HEK293T (cell line): ENCODE data around the gene CARD11.

Source experiments
- CTCF ChIA-PET: fragments of 350-600 bp; formaldehyde crosslinking; extraction: SDS; loops from one replicate; lab custom pipeline; 2021; ENCODE audit warnings: antibody characterized with exemption, inconsistent platforms; lab: Yijun Ruan, JAX
- POLR2A ChIA-PET: fragments of 350-600 bp; formaldehyde crosslinking; extraction: SDS; loops from one replicate; lab custom pipeline; 2020; ENCODE audit warnings: antibody characterized with exemption, inconsistent platforms; lab: Yijun Ruan, JAX
- DNase-seq: peaks from one replicate; pipeline ENCODE4 v3.0.0; 2012; ENCODE audit warnings: mixed read lengths; ENCODE audit errors: extremely low spot score
- ARNT ChIP-seq: fragments of 450-650 bp; IDR thresholded peaks from 2 replicates; pipeline ENCODE4 v1.6.1; 2017; ENCODE audit warnings: mild to moderate bottlenecking
- BHLHE40 ChIP-seq: fragments of 450-650 bp; IDR thresholded peaks from 2 replicates; pipeline ENCODE4 v1.6.1; 2016; ENCODE audit warnings: mild to moderate bottlenecking, moderate library complexity, borderline replicate concordance
- CTBP1 ChIP-seq: fragments of 450-650 bp; IDR thresholded peaks from 2 replicates; pipeline ENCODE4 v1.6.1; 2016; ENCODE audit warnings: borderline replicate concordance
- ELF4 ChIP-seq: fragments of 450-650 bp; IDR thresholded peaks from 2 replicates; pipeline ENCODE4 v1.6.1; 2017; ENCODE audit warnings: antibody characterized with exemption
- FOXA1 ChIP-seq: fragments of 450-650 bp; IDR thresholded peaks from 2 replicates; pipeline ENCODE4 v1.6.1; 2016; ENCODE audit warnings: mild to moderate bottlenecking
- FOXK2 ChIP-seq: fragments of 450-650 bp; IDR thresholded peaks from 2 replicates; pipeline ENCODE4 v1.6.1; 2016; ENCODE audit warnings: mild to moderate bottlenecking
- FOXM1 ChIP-seq: fragments of 450-650 bp; IDR thresholded peaks from 2 replicates; pipeline ENCODE4 v1.6.1; 2017; ENCODE audit warnings: mild to moderate bottlenecking, borderline replicate concordance
- HDGF ChIP-seq: fragments of 450-650 bp; IDR thresholded peaks from 2 replicates; pipeline ENCODE4 v1.6.1; 2017; ENCODE audit warnings: antibody characterized with exemption, borderline replicate concordance
- L3MBTL2 ChIP-seq: fragments of 450-650 bp; conservative IDR thresholded peaks from 2 replicates; pipeline ENCODE4 v1.6.1; 2016; ENCODE audit warnings: mild to moderate bottlenecking
- LEF1 ChIP-seq: fragments of 450-650 bp; IDR thresholded peaks from 2 replicates; pipeline ENCODE4 v1.6.1; 2017; ENCODE audit warnings: mild to moderate bottlenecking, borderline replicate concordance
- NFRKB ChIP-seq: fragments of 450-650 bp; IDR thresholded peaks from 2 replicates; pipeline ENCODE4 v1.6.1; 2016; ENCODE audit warnings: mild to moderate bottlenecking, moderate library complexity
- SP1 ChIP-seq: fragments of 450-650 bp; IDR thresholded peaks from 2 replicates; pipeline ENCODE4 v1.6.1; 2017
- SUZ12 ChIP-seq: fragments of 450-650 bp; IDR thresholded peaks from 2 replicates; pipeline ENCODE4 v1.6.1; 2016; ENCODE audit warnings: mild to moderate bottlenecking
- TARDBP ChIP-seq: fragments of 450-650 bp; IDR thresholded peaks from 2 replicates; pipeline ENCODE4 v1.6.1; 2016
- ZNF384 ChIP-seq: fragments of 450-650 bp; IDR thresholded peaks from 2 replicates; pipeline ENCODE4 v1.6.1; 2016
- TF ChIP-seq, protein P1 (sequence below): fragments of 450-650 bp; IDR thresholded peaks from 2 replicates; pipeline ENCODE4 v1.6.1; 2016

The CARD11 gene

DNA sequence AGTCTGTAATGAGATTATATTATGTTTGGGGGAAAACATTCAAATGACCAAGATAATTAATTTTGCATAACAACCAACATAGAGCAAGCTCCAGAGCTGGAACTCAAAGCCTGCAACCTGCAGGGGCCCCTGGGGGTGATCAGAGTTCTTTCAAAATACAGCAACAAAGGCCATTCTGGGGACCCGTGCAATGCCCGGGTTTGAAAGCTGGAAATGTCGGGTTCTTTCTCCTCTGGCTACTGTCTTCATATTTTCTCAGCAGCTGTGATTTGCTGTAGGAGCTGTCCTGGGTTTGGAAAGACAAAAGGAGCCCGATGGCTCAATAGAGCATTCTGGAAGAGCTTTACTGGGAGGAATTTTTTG, 30.8 kb upstream of the CARD11 start:
- no peak for DNase-seq
- POLR2A ChIA-PET = no interaction called here
- CTCF ChIA-PET = no interaction called here
- no peak for TF ChIP-seq TARDBP
- no peak for TF ChIP-seq ZNF384
- no peak for TF ChIP-seq ELF4
- TF ChIP-seq FOXK2 = no peak
- TF ChIP-seq NFRKB = no peak
- no peak for TF ChIP-seq ARNT
- no peak for TF ChIP-seq HDGF
- no peak for TF ChIP-seq FOXA1
- TF ChIP-seq, protein P1, sequence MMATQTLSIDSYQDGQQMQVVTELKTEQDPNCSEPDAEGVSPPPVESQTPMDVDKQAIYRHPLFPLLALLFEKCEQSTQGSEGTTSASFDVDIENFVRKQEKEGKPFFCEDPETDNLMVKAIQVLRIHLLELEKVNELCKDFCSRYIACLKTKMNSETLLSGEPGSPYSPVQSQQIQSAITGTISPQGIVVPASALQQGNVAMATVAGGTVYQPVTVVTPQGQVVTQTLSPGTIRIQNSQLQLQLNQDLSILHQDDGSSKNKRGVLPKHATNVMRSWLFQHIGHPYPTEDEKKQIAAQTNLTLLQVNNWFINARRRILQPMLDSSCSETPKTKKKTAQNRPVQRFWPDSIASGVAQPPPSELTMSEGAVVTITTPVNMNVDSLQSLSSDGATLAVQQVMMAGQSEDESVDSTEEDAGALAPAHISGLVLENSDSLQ = no peak
- TF ChIP-seq FOXM1 = no peak
- no peak for TF ChIP-seq LEF1
- no peak for TF ChIP-seq BHLHE40
- no peak for TF ChIP-seq CTBP1
- TF ChIP-seq L3MBTL2 = no peak
- TF ChIP-seq SUZ12 = no peak
- TF ChIP-seq SP1 = no peak

DNA sequence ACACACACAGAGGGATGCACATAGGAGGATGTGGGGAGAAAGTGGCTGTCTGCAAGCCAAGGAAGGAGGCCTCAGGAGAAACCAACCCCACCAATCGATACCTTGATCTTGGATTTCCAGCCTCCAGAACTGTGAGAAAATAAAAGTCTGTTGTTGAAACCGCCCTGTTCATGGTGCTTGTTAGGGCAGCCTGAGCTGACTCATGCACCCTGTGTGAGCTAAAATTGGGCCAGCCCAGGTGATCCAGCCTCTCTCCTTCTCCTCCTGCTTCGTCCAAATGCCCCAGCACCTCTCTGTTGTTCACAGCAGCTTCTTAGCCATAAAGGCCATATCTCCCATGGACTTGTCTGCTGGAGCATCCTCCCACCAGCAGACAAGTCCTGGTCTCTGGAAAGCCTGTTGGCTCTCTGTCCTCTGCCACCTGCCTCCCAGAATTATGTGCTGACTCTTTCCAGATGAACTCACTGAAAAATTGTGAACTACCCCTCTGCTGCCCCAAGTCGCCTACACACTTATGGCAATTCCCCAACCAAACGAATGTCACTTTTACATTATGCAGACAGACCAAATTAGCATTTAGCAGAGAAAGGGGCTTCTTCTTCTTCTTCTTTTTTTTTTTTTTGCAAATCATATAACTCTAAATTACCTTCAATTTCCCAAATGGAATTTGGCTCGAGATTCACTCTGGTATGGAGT, 30.2 kb upstream of the CARD11 start:
- ChIA-PET CTCF (no interaction called here), POLR2A (no interaction called here)
- DNase-seq = no peak
- no peak for TF ChIP-seq FOXM1
- TF ChIP-seq NFRKB = no peak
- TF ChIP-seq L3MBTL2 = no peak
- TF ChIP-seq FOXA1 = no peak
- TF ChIP-seq CTBP1 = no peak
- TF ChIP-seq TARDBP = no peak
- TF ChIP-seq ARNT = no peak
- TF ChIP-seq BHLHE40 = no peak
- TF ChIP-seq ELF4 = no peak

DNA sequence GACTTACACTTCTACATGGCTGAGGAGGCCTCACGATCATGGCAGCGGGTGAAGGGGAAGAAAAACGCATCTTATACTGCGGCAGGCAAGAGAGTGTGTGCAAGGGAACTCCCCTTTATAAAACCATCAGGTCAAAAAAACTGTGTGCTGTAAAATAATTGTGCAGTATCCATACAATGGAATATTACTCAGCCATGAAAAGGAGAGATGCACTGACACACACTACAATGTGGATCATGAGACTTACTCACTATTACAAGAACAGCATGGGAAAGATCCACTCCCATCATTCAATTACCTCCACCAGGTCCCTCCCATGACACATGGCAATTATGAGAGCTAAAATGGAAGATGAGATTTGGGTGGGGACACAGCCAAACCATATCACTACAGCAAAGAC, 27.2 kb upstream of the CARD11 start:
- CTCF ChIA-PET = no interaction called here
- no peak for DNase-seq
- TF ChIP-seq BHLHE40 (no peak), FOXA1 (no peak), ZNF384 (no peak), NFRKB (no peak), ARNT (no peak), SP1 (no peak), L3MBTL2 (no peak), HDGF (no peak), FOXK2 (no peak), CTBP1 (no peak), LEF1 (no peak), ELF4 (no peak), SUZ12 (no peak), FOXM1 (no peak), TARDBP (no peak)
- TF ChIP-seq, protein P1 = no peak
- POLR2A ChIA-PET = no interaction called here

DNA sequence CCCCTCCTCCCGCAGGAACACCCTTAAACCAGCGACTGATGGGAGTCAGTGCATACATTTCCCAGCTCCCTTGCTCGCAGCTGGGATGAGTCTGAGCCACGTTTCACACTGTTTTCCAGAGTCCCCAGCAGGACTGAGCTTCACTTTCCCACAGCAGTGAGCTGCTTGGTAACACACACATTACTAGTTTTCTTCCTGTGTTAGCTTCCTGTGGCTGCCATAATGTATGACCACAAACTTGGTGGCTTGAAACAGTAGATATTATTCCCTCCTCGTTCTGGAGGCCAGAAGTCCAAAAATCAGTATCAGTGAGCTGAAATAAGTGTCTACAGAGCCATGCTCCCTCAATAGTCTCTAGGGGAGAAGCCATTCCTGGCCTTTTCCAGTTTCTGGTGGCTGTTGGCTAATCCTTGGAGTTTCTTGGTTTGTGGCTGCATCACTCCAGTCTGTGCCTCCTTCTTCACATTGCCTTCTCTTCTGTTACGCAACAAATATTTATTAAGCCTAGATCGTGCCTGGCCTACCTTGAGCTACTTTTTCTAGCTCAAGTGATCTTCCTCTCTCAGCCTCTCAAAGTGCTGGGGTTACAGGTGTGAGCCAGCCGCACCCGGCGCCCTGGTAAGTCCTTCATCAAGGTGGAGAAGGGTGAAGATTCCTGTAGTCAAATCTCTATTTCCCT, 26.2 kb upstream of the CARD11 start:
- no peak for DNase-seq
- CTCF ChIA-PET = no interaction called here
- TF ChIP-seq ZNF384 (no peak), LEF1 (no peak), ARNT (no peak), NFRKB (no peak)
- TF ChIP-seq, protein P1 = no peak
- POLR2A ChIA-PET = no interaction called here

DNA sequence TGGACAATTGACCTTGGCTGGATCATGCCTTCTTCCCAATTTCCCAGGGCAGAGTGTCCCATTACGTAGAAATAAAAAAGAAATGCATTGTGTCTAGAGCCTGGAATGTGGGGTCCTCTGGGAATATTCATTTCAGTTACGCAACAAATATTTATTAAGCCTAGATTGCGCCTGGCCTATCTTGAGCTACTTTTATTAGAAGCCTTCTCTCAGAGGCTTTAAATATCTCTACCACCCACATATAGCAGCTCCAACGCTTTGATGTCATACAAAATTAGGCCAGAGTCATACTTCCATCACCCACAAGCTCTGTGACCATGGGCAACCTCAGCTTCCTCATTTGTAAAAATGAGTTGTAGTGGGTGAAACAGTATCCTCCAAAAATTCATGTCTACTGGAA, 24.9 kb upstream of the CARD11 start:
- TF ChIP-seq, protein P1 = no peak
- no peak for TF ChIP-seq SP1
- ChIA-PET POLR2A (no interaction called here), CTCF (no interaction called here)
- DNase-seq = no peak
